OCI-LY3 (cell line): Measurements from ENCODE around the gene CCR9.

Experiments
- H2AFZ ChIP-seq: fragments of 200-600, 300-600 bp; shearing (Covaris generic); 2 replicates; pipeline ENCODE4 v1.6.0; 2014; ENCODE audit warnings: antibody characterized with exemption, low read depth, low read length
- H3K27ac ChIP-seq: fragments of 200-600, 300-600 bp; sonication (generic); 2 replicates; pipeline ENCODE4 v1.5.1; 2014; ENCODE audit warnings: mild to moderate bottlenecking, low read length, moderate library complexity, mixed read lengths
- H3K27me3 ChIP-seq: fragments of 200-600, 300-600 bp; sonication (generic); 2 replicates; pipeline ENCODE4 v1.6.1; 2014; ENCODE audit warnings: low read depth, low read length, mixed read lengths
- H3K36me3 ChIP-seq: fragments of 200-600, 300-600 bp; sonication (generic); replicated peaks from 2 replicates; pipeline ENCODE3; 2014; ENCODE audit warnings: low read depth, low read length, mixed read lengths
- H3K4me1 ChIP-seq: fragments of 300-600, 200-600 bp; sonication (generic); 2 replicates; pipeline ENCODE4 v1.6.1; 2014; ENCODE audit warnings: low read length, mixed read lengths
- H3K4me2 ChIP-seq: fragments of 200-600, 300-600 bp; sonication (generic); 2 replicates; pipeline ENCODE4 v1.6.1; 2014; ENCODE audit warnings: low read length, mixed read lengths
- H3K4me3 ChIP-seq: fragments of 300-600, 200-600 bp; sonication (generic); 2 replicates; pipeline ENCODE4 v1.5.1; 2014; ENCODE audit warnings: antibody characterized with exemption, mild to moderate bottlenecking, low read length, moderate library complexity
- H3K79me2 ChIP-seq: fragments of 300-600, 200-600 bp; shearing (Covaris generic); 2 replicates; pipeline ENCODE4 v1.6.1; 2014; ENCODE audit warnings: mild to moderate bottlenecking, low read length, mixed read lengths
- H3K9ac ChIP-seq: fragments of 300-600, 200-600 bp; shearing (Covaris generic); 2 replicates; pipeline ENCODE4 v1.6.0; 2014; ENCODE audit warnings: mild to moderate bottlenecking, low read length, moderate library complexity
- H3K9me3 ChIP-seq: fragments of 200-600, 300-600 bp; shearing (Covaris generic); 2 replicates; pipeline ENCODE4 v1.6.1; 2014; ENCODE audit warnings: low read length, mixed read lengths; ENCODE audit not compliant: insufficient read depth
- H4K20me1 ChIP-seq: fragments of 200-600, 300-600 bp; sonication (generic); 2 replicates; pipeline ENCODE4 v1.6.1; 2016; ENCODE audit warnings: low read length, mixed read lengths; ENCODE audit not compliant: insufficient read depth
- CTCF ChIP-seq: fragments of 200-600, 300-600 bp; sonication (generic); IDR thresholded peaks from 2 replicates; pipeline ENCODE4 v1.5.1; 2014; ENCODE audit warnings: antibody characterized with exemption, low read length, low read depth
- EZH2phosphoT487 ChIP-seq: fragments of 200-600 bp; shearing (Covaris generic); IDR thresholded peaks from 2 replicates; pipeline ENCODE4 v1.6.1; 2018; ENCODE audit warnings: antibody characterized with exemption, mixed run types, low read depth

Gene CCR9

DNA sequence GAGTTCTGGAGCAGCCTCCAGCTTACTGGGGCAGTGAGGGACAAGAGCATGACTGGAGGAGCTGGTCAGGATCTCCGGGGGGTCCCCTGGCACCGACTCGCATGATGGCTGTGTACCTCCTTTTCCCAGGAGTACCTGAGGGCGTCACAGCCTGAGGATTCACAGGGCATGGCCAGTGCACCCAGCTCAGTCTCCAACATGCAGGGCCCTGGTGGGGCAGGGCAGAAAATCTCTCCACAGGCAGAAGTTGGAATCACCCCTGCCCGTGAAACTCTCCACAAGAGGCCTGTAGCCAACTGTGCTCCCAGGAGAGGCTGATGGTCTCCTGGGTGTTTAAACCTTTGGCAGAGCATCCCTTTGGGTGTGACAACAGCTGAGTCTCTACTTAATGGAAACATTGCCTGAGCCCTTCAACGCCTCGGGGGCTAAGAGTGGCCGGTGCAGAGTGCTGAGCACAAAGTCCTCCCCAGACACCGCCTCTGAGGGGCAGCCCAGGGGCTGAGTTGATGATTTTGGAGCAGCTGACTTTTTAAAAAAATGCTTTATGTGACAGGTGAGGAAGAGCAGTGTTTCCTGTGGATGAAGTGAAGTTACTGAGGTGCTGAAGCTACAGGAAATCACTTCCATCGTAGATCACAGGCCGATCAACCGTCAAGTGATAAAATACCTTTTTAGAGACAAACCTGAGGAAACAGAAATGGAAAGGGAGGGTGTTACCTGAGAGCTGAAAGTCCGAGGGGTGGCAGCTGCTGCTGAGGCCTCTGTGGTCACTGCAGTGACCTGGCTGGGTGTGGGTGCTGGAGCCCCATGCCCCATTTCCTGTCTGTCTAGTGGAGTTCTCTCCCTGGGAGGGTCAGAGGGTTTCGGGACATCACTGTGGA is 35.1 kb downstream of the CCR9 start:
- no peaks in the 10 kb centered on the region for H3K9me3 ChIP-seq
- H3K27ac ChIP-seq = no peak overlapping the region
- TF ChIP-seq EZH2phosphoT487 = no peak
- no peak for TF ChIP-seq CTCF
- no peaks in the 10 kb centered on the region for H3K79me2 ChIP-seq
- H3K36me3 ChIP-seq = peaks cover 28% of the 10 kb centered on the region
- no peak overlapping the region for H3K4me2 ChIP-seq
- no peaks in the 10 kb centered on the region for H3K27me3 ChIP-seq
- H3K4me3 ChIP-seq = no peak overlapping the region
- H3K4me1 ChIP-seq = peaks cover 19% of the 10 kb centered on the region
- H3K9ac ChIP-seq = no peak overlapping the region
- H4K20me1 ChIP-seq = peaks cover 26% of the 10 kb centered on the region
- H2AFZ ChIP-seq = no peak overlapping the region

DNA sequence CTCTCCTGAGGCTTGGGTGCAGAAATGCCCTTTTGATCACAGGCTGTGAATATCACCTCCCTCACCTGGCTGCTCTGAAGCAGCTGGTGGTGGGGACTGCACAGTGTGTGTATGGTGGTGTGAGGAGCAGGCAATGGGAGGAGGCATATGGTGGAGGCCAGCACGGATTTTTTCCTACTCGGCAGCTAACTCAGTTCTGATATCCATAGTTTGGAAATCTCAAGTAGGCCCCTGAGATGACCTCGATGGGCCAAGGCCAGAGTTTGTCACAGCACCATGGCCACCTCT is 35.6 kb downstream of the CCR9 start:
- Histone ChIP-seq H4K20me1 (peaks cover 26% of the 10 kb centered on the region), H3K4me1 (peaks cover 19% of the 10 kb centered on the region), H3K79me2 (no peaks in the 10 kb centered on the region), H3K4me2 (no peak overlapping the region), H3K27me3 (no peaks in the 10 kb centered on the region), H3K9me3 (no peaks in the 10 kb centered on the region), H3K36me3 (peaks cover 28% of the 10 kb centered on the region), H3K4me3 (no peak overlapping the region), H3K9ac (no peak overlapping the region), H2AFZ (no peak overlapping the region), H3K27ac (no peak overlapping the region)
- TF ChIP-seq EZH2phosphoT487 = no peak
- TF ChIP-seq CTCF = no peak

GRCh38 chr3:45922950-45923590 is 36.7 kb downstream of the CCR9 start:
- Histone ChIP-seq H3K36me3 (peaks cover 34% of the 10 kb centered on the region), H3K27ac (no peak overlapping the region), H3K79me2 (no peaks in the 10 kb centered on the region)

More at GRCh38 chr3:45922950-45923590, 36.7 kb downstream of the CCR9 start:
- Histone ChIP-seq H3K4me1 (peaks cover 16% of the 10 kb centered on the region), H3K27me3 (no peaks in the 10 kb centered on the region), H2AFZ (no peak overlapping the region), H3K9ac (no peak overlapping the region), H3K9me3 (no peaks in the 10 kb centered on the region), H3K4me2 (no peak overlapping the region), H4K20me1 (peaks cover 17% of the 10 kb centered on the region), H3K4me3 (no peak overlapping the region)
- no peak for TF ChIP-seq CTCF
- TF ChIP-seq EZH2phosphoT487 = no peak
